ENCODE results near the gene SMARCC2.

The SMARCC2 gene

DNA sequence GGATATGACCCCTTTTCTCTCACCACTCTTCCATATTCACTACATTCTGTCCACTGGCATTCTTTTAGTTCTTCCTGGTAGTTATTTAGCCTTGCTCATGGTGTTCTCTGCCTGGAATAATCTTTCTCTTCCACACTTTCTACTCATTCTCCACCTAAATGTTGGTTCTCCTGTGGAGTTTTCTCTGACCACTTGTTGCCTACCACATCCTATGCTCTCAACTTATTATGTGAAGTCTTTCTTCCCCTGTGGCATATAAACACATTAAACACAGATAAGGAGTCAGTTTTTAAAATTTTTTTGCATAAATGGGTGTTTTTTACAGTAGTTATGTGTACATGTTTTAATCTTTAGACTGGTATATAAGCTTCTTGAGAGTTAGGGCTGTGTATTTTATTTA lies 3.3 kb upstream of the SMARCC2 start:
- Histone ChIP-seq H3K27me3 (ENCODE audit: insufficient read depth, low read length) (no peaks in the 10 kb centered on the region), H3K27ac (ENCODE audit: low read depth, low read length) (no peak overlapping the region), H3K79me2 (ENCODE audit: control insufficient read depth, insufficient read depth, low read length, unreplicated experiment) (peaks cover 16% of the 10 kb centered on the region), H3K36me3 (ENCODE audit: insufficient read depth, low read length) (no peaks in the 10 kb centered on the region), H3K4me1 (ENCODE audit: control insufficient read depth, insufficient read depth, low read length, unreplicated experiment) (peaks cover 17% of the 10 kb centered on the region), H2AFZ (ENCODE audit: low read length, unreplicated experiment) (no peak overlapping the region), H3K4me3 (ENCODE audit: low read depth, low read length) (no peak overlapping the region)

DNA sequence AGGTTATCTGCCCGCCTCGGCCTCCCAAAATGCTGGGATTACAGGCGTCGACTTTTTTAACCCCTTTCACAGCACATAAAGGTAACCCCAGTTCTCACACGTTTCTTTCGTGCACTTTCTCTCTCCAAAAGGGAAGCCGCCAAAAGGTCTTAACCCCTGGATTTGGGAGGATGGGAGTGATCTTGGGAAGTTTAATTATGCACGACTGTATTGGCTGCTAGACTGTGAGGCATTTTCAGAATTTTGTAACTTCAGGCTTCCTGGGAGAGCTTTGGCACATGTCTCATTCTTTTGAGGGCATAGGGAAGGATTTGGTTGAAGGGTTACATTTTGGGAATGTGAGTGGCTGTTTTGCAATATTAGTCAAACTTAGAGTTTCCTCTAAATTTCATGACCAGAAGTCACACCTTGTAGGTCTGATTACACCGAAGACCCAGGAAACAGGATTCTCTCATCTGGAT lies 1.4 kb upstream of the SMARCC2 start:
- no peak overlapping the region for H3K27ac ChIP-seq (ENCODE audit: low read depth, low read length)
- peaks cover 19% of the 10 kb centered on the region for H3K4me1 ChIP-seq (ENCODE audit: control insufficient read depth, insufficient read depth, low read length, unreplicated experiment)
- peak overlapping the region; percentile 23 for H2AFZ ChIP-seq (ENCODE audit: low read length, unreplicated experiment)
- H3K79me2 ChIP-seq (ENCODE audit: control insufficient read depth, insufficient read depth, low read length, unreplicated experiment) = peaks cover 27% of the 10 kb centered on the region
- no peaks in the 10 kb centered on the region for H3K36me3 ChIP-seq (ENCODE audit: insufficient read depth, low read length)
- peak overlapping the region; percentile 100 for H3K4me3 ChIP-seq (ENCODE audit: low read depth, low read length)
- no peaks in the 10 kb centered on the region for H3K27me3 ChIP-seq (ENCODE audit: insufficient read depth, low read length)

DNA sequence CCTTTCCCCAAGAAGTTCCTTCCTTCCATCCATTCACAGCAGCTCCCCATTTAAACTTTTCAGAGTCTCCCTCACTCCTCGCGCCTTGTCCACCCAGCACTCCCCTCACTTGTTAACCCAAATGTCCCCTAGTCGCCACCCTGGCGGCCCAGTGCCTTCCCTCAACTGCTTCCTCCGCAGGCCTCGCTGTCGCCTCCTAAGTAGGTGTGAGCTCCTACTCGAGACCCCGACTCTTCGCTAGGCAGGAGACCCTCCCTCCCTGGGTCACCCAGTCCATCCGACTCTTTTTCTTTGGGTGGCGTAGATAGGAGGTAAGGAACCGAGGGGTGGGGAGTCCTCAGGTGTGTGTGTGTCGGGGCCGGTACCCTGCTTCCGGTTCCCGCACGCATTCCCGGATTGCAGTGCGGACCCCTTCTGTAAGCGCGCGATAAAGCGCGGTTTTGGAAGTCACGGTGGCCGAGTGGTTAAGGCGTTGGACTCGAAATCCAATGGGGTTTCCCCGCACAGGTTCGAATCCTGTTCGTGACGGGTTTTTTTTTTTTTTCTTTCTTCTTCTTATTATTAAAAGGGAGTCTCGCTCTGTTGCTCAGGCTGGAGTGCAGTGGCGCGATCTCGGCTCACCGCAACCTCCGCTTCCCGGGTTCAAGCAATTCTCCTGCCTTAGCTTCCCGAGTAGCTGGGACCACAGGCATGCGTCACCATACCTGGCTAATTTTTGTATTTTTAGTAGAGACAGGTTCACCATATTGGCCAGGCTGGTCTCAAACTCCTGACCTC lies 823 bp upstream of the SMARCC2 start:
- no peaks in the 10 kb centered on the region for H3K27me3 ChIP-seq (ENCODE audit: insufficient read depth, low read length)
- H3K27ac ChIP-seq (ENCODE audit: low read depth, low read length) = peak overlapping the region; percentile 72
- peaks cover 27% of the 10 kb centered on the region for H3K79me2 ChIP-seq (ENCODE audit: control insufficient read depth, insufficient read depth, low read length, unreplicated experiment)
- peak overlapping the region; percentile 100 for H3K4me3 ChIP-seq (ENCODE audit: low read depth, low read length)
- H3K36me3 ChIP-seq (ENCODE audit: insufficient read depth, low read length) = no peaks in the 10 kb centered on the region
- H2AFZ ChIP-seq (ENCODE audit: low read length, unreplicated experiment) = peak overlapping the region; percentile 100
- H3K4me1 ChIP-seq (ENCODE audit: control insufficient read depth, insufficient read depth, low read length, unreplicated experiment) = peaks cover 19% of the 10 kb centered on the region

DNA sequence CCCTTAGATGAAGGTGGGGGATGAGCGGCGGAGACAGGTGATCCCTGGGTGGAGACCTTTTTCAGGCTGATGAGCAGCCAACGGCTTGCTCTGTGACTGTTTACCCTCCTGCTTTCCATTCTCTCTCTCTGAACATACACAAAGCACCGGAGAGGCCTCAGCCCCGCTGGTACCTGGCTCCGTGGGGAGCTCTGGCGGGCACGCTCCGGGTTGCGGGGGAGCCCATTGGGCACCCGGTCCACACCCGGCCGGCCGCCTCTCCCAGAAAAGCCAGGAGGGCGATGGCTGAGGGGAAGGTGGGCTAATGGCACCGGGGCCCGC lies 545 bp downstream of the SMARCC2 start:
- Histone ChIP-seq H2AFZ (ENCODE audit: low read length, unreplicated experiment) (peak overlapping the region; percentile 29), H3K36me3 (ENCODE audit: insufficient read depth, low read length) (peaks cover 12% of the 10 kb centered on the region), H3K4me1 (ENCODE audit: control insufficient read depth, insufficient read depth, low read length, unreplicated experiment) (peaks cover 19% of the 10 kb centered on the region), H3K79me2 (ENCODE audit: control insufficient read depth, insufficient read depth, low read length, unreplicated experiment) (peaks cover 27% of the 10 kb centered on the region), H3K4me3 (ENCODE audit: low read depth, low read length) (peak overlapping the region; percentile 92), H3K27me3 (ENCODE audit: insufficient read depth, low read length) (no peaks in the 10 kb centered on the region), H3K27ac (ENCODE audit: low read depth, low read length) (no peak overlapping the region)

DNA sequence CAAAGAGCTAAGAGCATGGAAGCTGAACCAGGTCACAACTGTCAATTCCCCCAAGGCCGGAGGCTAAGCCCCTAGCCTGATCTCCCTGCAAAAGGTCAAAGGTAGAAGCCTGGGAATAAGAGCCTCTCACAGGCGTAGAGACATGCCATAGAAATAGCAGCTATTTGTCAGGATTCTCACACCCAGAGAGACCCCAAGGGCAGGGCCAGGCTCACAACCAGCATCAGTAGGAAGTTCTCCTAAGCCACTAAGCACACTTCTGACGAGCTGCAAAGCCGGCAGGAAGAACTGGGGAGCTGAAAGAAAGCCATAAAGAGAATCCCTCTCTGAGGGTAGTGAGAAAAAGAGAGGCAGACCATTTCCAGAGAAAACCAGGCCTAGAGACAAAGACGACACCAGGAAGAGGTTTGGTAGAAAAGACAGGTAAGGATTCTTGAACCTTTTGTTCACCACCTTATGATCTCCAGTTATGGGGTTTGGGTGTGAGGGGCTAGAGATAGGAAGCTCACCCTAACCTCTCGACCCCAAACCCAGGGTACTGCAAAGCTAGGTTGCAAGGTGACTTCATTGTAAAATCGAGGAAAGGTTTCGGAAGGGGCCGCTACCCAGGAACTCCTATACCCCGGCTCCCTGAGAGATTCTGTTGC lies 1.0 kb downstream of the SMARCC2 start:
- peak overlapping the region; percentile 92 for H3K4me3 ChIP-seq (ENCODE audit: low read depth, low read length)
- no peak overlapping the region for H2AFZ ChIP-seq (ENCODE audit: low read length, unreplicated experiment)
- peaks cover 27% of the 10 kb centered on the region for H3K79me2 ChIP-seq (ENCODE audit: control insufficient read depth, insufficient read depth, low read length, unreplicated experiment)
- no peaks in the 10 kb centered on the region for H3K27me3 ChIP-seq (ENCODE audit: insufficient read depth, low read length)
- H3K27ac ChIP-seq (ENCODE audit: low read depth, low read length) = no peak overlapping the region
- peaks cover 14% of the 10 kb centered on the region for H3K36me3 ChIP-seq (ENCODE audit: insufficient read depth, low read length)
- H3K4me1 ChIP-seq (ENCODE audit: control insufficient read depth, insufficient read depth, low read length, unreplicated experiment) = peaks cover 18% of the 10 kb centered on the region

DNA sequence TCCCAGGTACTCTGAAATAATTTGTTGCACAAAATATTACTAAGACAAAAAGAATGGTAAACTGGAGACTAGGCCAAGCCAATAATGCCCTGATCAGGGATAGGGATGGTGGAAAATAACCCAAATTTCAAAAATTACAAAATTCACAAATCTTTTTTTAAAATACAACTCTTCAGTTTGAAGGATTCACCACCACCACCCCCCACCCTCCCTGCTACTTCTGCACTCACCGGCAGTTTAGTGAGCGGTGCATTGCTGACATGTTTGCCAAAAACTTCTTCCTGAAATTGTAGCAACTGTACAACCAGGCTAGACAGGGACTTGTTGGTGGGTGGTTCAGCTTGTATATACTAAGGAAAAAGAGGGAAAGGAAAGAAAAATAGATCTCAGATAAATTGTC lies 2.3 kb downstream of the SMARCC2 start:
- H3K27ac ChIP-seq (ENCODE audit: low read depth, low read length) = no peak overlapping the region
- peaks cover 14% of the 10 kb centered on the region for H3K36me3 ChIP-seq (ENCODE audit: insufficient read depth, low read length)
- peaks cover 16% of the 10 kb centered on the region for H3K4me1 ChIP-seq (ENCODE audit: control insufficient read depth, insufficient read depth, low read length, unreplicated experiment)
- H3K27me3 ChIP-seq (ENCODE audit: insufficient read depth, low read length) = no peaks in the 10 kb centered on the region
- H3K4me3 ChIP-seq (ENCODE audit: low read depth, low read length) = peak overlapping the region; percentile 92; the same call in 1 of the 2 replicates
- H2AFZ ChIP-seq (ENCODE audit: low read length, unreplicated experiment) = no peak overlapping the region
- peaks cover 27% of the 10 kb centered on the region for H3K79me2 ChIP-seq (ENCODE audit: control insufficient read depth, insufficient read depth, low read length, unreplicated experiment)

DNA sequence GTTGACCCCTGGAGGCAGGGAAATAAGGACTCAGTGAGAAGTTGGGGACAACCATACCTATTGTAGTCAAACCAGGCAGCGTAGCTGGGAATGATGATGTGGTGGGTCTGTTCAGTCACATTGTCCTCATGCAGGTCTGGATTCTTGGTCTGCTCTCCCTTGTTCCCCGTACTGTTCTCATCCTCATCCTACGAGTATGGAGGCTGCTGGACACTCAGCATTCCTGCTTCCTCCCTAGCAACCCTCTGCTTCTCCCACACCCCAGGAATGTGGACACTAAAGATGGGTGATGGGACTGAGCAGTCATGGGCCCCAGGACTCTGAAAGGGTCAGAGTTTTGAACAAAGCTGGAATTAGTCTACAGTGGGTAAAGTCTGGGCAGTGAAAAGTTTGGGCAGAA lies 10.9 kb downstream of the SMARCC2 start:
- H3K27me3 ChIP-seq (ENCODE audit: insufficient read depth, low read length) = no peaks in the 10 kb centered on the region

DNA sequence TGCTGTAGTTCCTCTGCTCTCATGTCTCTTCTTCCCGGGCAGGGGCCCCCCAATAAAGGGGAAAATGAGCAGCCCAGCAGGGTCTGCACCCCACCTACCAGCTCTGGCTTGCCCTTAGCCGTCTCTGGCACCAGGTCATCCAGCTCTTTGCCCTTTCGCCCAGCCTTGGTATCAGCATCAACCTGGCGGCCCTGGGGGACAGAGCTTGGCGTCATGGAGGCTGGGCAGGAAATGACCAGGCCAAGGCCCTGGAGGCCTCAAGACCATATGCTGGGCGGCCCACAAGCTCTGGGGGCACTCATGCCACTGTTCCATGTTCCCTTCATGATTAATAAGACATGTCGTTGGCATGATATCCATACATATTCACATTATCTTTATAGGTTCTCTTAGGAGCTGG lies 16.4 kb downstream of the SMARCC2 start:
- Histone ChIP-seq H3K36me3 (ENCODE audit: insufficient read depth, low read length) (peaks cover 22% of the 10 kb centered on the region), H3K79me2 (ENCODE audit: control insufficient read depth, insufficient read depth, low read length, unreplicated experiment) (no peaks in the 10 kb centered on the region), H3K27ac (ENCODE audit: low read depth, low read length) (no peak overlapping the region), H3K4me3 (ENCODE audit: low read depth, low read length) (no peak overlapping the region), H3K4me1 (ENCODE audit: control insufficient read depth, insufficient read depth, low read length, unreplicated experiment) (no peaks in the 10 kb centered on the region), H2AFZ (ENCODE audit: low read length, unreplicated experiment) (no peak overlapping the region), H3K27me3 (ENCODE audit: insufficient read depth, low read length) (no peaks in the 10 kb centered on the region)

More for the DNA sequence above, 10.9 kb downstream of the SMARCC2 start:
- Histone ChIP-seq H3K36me3 (ENCODE audit: insufficient read depth, low read length) (peaks cover 38% of the 10 kb centered on the region), H3K4me1 (ENCODE audit: control insufficient read depth, insufficient read depth, low read length, unreplicated experiment) (no peaks in the 10 kb centered on the region), H3K4me3 (ENCODE audit: low read depth, low read length) (no peak overlapping the region), H3K27ac (ENCODE audit: low read depth, low read length) (no peak overlapping the region), H2AFZ (ENCODE audit: low read length, unreplicated experiment) (no peak overlapping the region), H3K79me2 (ENCODE audit: control insufficient read depth, insufficient read depth, low read length, unreplicated experiment) (no peaks in the 10 kb centered on the region)

DNA sequence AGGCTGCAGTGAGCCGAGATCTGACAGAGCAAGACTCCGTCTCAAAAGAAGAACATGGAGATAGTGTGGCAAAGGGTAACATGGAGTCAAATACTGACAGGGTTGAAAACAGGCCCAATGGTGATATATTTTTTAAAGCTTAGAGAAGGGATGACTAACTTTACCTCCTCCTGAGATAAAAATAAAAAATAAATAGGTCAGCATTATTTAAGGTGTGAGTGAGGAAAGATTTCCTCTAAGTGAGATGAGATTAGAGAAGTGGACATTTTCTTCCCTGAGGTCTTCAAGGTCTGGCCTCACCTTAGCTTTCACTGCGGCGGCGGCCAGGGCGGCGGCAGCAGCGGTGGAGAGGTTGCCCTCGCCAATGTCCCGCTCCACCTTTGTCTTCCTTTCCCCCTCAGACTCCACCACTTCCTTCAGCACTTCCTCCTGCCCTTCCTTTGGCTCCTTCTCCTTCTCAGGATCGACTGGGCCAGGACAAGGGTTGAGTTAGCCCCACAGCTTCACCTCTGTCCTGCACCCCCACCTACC lies 20.0 kb downstream of the SMARCC2 start:
- no peak overlapping the region for H2AFZ ChIP-seq (ENCODE audit: low read length, unreplicated experiment)
- H3K27ac ChIP-seq (ENCODE audit: low read depth, low read length) = no peak overlapping the region
- no peaks in the 10 kb centered on the region for H3K4me1 ChIP-seq (ENCODE audit: control insufficient read depth, insufficient read depth, low read length, unreplicated experiment)
- peaks cover 12% of the 10 kb centered on the region for H3K36me3 ChIP-seq (ENCODE audit: insufficient read depth, low read length)
- H3K79me2 ChIP-seq (ENCODE audit: control insufficient read depth, insufficient read depth, low read length, unreplicated experiment) = no peaks in the 10 kb centered on the region
- no peak overlapping the region for H3K4me3 ChIP-seq (ENCODE audit: low read depth, low read length)
- no peaks in the 10 kb centered on the region for H3K27me3 ChIP-seq (ENCODE audit: insufficient read depth, low read length)

DNA sequence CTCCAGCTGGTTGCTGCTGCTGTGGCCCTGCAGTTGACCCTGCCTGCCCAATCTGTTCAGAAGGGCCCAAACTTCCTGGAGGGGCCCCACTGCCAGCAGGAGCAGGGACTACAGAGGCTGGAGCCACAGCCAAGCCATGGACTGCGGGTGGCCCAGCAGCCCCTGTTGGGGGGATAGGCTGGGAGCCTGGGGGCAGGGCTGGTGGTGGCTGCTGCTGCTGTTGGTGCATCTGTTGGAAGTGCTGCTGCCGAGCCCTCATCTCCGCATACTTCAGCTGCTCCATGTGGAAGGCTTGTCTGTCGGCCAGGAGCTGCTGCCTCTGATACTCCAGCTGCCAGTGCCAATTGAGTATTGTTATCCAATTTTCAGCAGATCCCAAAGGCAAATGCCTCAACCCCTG lies 23.9 kb downstream of the SMARCC2 start:
- Histone ChIP-seq H2AFZ (ENCODE audit: low read length, unreplicated experiment) (no peak overlapping the region), H3K4me3 (ENCODE audit: low read depth, low read length) (no peak overlapping the region), H3K36me3 (ENCODE audit: insufficient read depth, low read length) (peaks cover 42% of the 10 kb centered on the region; the same call in 1 of the 2 replicates), H3K27ac (ENCODE audit: low read depth, low read length) (no peak overlapping the region), H3K4me1 (ENCODE audit: control insufficient read depth, insufficient read depth, low read length, unreplicated experiment) (peaks cover 15% of the 10 kb centered on the region), H3K27me3 (ENCODE audit: insufficient read depth, low read length) (no peaks in the 10 kb centered on the region), H3K79me2 (ENCODE audit: control insufficient read depth, insufficient read depth, low read length, unreplicated experiment) (peaks cover 11% of the 10 kb centered on the region)

DNA sequence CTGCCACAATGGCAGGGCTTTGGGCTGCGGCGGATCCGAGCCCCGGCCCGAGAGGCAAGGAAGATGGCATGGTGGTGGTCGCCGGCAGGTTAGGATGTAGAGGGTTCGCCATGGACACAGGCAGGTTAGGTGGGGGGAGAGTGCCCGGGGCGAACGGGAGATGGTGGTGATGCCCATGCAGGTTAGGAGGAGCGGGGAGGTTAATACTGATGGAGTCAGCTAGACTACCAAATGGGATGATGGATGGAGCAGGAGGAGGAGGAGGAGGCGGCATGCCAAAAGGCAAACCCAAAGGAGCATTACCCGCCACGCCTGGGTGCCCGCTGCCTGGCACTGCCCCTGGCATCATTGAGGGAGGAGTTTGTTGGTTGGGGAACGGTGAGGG lies 24.9 kb downstream of the SMARCC2 start:
- peaks cover 22% of the 10 kb centered on the region for H3K79me2 ChIP-seq (ENCODE audit: control insufficient read depth, insufficient read depth, low read length, unreplicated experiment)
- peaks cover 22% of the 10 kb centered on the region for H3K4me1 ChIP-seq (ENCODE audit: control insufficient read depth, insufficient read depth, low read length, unreplicated experiment)
- H3K36me3 ChIP-seq (ENCODE audit: insufficient read depth, low read length) = peaks cover 47% of the 10 kb centered on the region; the same call in 1 of the 2 replicates

More for the DNA sequence above, 24.9 kb downstream of the SMARCC2 start:
- H3K27ac ChIP-seq (ENCODE audit: low read depth, low read length) = no peak overlapping the region
- H3K27me3 ChIP-seq (ENCODE audit: insufficient read depth, low read length) = no peaks in the 10 kb centered on the region
- H2AFZ ChIP-seq (ENCODE audit: low read length, unreplicated experiment) = no peak overlapping the region
- H3K4me3 ChIP-seq (ENCODE audit: low read depth, low read length) = no peak overlapping the region

All from ACC112 (cell line).